Measurements from ENCODE around the gene KIAA1549. TPM values are rescaled to one million over a fixed set of nuclear protein-coding genes. Genes with fewer than 3 reads are reported as not detected.

The KIAA1549 gene
- total RNA-seq, 1 experiment from 2014 or later: 14.1 TPM

DNA sequence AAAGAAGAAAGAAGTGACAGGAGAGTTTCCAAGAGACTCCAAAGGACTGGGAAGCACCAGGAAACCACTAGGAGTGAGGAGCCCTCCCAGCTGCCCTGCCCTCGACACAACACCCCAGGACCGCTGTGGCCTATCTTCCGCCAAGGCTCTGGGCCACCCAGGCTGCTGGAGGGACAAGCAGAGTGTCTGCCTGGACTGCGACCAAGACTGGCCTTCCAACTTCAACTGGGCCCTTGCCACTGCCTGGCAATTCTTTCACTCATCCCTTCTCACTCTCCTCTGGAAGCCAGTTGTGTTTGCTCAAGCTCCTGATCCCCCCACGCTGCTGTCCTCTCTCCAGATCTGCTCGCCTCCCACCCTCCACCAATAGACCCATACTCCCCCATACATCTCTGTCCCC, 10.2 kb downstream of the KIAA1549 start:
- TF ChIP-seq, protein P1, sequence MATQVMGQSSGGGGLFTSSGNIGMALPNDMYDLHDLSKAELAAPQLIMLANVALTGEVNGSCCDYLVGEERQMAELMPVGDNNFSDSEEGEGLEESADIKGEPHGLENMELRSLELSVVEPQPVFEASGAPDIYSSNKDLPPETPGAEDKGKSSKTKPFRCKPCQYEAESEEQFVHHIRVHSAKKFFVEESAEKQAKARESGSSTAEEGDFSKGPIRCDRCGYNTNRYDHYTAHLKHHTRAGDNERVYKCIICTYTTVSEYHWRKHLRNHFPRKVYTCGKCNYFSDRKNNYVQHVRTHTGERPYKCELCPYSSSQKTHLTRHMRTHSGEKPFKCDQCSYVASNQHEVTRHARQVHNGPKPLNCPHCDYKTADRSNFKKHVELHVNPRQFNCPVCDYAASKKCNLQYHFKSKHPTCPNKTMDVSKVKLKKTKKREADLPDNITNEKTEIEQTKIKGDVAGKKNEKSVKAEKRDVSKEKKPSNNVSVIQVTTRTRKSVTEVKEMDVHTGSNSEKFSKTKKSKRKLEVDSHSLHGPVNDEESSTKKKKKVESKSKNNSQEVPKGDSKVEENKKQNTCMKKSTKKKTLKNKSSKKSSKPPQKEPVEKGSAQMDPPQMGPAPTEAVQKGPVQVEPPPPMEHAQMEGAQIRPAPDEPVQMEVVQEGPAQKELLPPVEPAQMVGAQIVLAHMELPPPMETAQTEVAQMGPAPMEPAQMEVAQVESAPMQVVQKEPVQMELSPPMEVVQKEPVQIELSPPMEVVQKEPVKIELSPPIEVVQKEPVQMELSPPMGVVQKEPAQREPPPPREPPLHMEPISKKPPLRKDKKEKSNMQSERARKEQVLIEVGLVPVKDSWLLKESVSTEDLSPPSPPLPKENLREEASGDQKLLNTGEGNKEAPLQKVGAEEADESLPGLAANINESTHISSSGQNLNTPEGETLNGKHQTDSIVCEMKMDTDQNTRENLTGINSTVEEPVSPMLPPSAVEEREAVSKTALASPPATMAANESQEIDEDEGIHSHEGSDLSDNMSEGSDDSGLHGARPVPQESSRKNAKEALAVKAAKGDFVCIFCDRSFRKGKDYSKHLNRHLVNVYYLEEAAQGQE (IDR thresholded peaks at IDR 0.05; ENCODE audit: insufficient read depth in 1 of 2, low read depth in 2 of 2, low read length in 1 of 2): no peak
- TF ChIP-seq TCF7L2 (IDR thresholded peaks at IDR 0.05; ENCODE audit: low read depth, low read length): no peak
- no peak for TF ChIP-seq SIN3A (IDR thresholded peaks at IDR 0.05; ENCODE audit: borderline replicate concordance, insufficient read depth, low read depth, low read length)
- TF ChIP-seq, protein P2, sequence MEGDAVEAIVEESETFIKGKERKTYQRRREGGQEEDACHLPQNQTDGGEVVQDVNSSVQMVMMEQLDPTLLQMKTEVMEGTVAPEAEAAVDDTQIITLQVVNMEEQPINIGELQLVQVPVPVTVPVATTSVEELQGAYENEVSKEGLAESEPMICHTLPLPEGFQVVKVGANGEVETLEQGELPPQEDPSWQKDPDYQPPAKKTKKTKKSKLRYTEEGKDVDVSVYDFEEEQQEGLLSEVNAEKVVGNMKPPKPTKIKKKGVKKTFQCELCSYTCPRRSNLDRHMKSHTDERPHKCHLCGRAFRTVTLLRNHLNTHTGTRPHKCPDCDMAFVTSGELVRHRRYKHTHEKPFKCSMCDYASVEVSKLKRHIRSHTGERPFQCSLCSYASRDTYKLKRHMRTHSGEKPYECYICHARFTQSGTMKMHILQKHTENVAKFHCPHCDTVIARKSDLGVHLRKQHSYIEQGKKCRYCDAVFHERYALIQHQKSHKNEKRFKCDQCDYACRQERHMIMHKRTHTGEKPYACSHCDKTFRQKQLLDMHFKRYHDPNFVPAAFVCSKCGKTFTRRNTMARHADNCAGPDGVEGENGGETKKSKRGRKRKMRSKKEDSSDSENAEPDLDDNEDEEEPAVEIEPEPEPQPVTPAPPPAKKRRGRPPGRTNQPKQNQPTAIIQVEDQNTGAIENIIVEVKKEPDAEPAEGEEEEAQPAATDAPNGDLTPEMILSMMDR (IDR thresholded peaks at IDR 0.05): no peak
- no peak for TF ChIP-seq POLR2AphosphoS5 (IDR thresholded peaks at IDR 0.05; ENCODE audit: low read depth, low read length)
- ATAC-seq (no peak), DNase-seq (ENCODE audit: low read depth, low spot score) (no peak)
- intact Hi-C loops (cut with micrococcal nuclease; ENCODE audit: unreplicated experiment) (no loop called here), in situ Hi-C loops (cut with HindIII; ENCODE audit: low pct_unique_long_range_greater_than_20kb, low sequenced_read_pairs) (no loop called here)
- no peak overlapping the region for H3K4me3 ChIP-seq (ENCODE audit: low read depth in 2 of 2, low read length in 2 of 2)
- no TSS peak for BruUV-seq (replicated peaks)
- CTCF ChIA-PET: no interaction called here
- no peaks in the 10 kb centered on the region for H3K27me3 ChIP-seq (ENCODE audit: control insufficient read depth, insufficient read depth, low read length)
- H3K27ac ChIP-seq (ENCODE audit: low read length): no peak overlapping the region
- no peaks in the 10 kb centered on the region for H3K9me3 ChIP-seq (ENCODE audit: control insufficient read depth, insufficient read depth, low read depth, low read length)
- H3K36me3 ChIP-seq (ENCODE audit: control insufficient read depth, insufficient read depth, low read length): no peaks in the 10 kb centered on the region
- no peaks in the 10 kb centered on the region for H3K4me1 ChIP-seq (ENCODE audit: control insufficient read depth, insufficient read depth, low read length)
- POLR2A ChIA-PET: no interaction called here

DNA sequence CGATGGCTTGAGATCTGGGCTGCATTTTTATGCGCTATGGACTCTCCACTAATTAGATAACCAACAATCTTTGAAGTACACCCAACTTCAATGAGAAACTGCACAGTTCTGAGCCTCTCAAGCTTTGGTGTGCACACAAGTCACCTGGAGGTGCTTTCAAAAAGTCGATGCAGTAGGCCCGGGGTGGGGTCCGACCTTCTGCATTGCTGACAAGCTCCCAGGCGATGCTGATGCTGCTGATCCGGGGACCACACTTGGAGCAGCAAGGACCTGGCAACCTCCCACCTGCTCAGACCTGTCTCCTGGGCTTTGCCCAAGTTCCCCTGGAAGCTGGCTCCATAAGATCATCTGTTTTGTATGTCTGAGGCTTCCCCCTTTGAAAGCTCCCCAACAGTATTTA, 10.7 kb downstream of the KIAA1549 start:
- CTCF ChIA-PET: no interaction called here
- BruUV-seq (replicated peaks): no TSS peak

More for the DNA sequence above, 10.7 kb downstream of the KIAA1549 start:
- Histone ChIP-seq H3K4me1 (ENCODE audit: control insufficient read depth, insufficient read depth, low read length) (no peaks in the 10 kb centered on the region), H3K27ac (ENCODE audit: low read length) (no peak overlapping the region), H3K36me3 (ENCODE audit: control insufficient read depth, insufficient read depth, low read length) (no peaks in the 10 kb centered on the region), H3K27me3 (ENCODE audit: control insufficient read depth, insufficient read depth, low read length) (no peaks in the 10 kb centered on the region), H3K9me3 (ENCODE audit: control insufficient read depth, insufficient read depth, low read depth, low read length) (no peaks in the 10 kb centered on the region), H3K4me3 (ENCODE audit: low read depth in 2 of 2, low read length in 2 of 2) (no peak overlapping the region)
- in situ Hi-C loops (cut with HindIII; ENCODE audit: low pct_unique_long_range_greater_than_20kb, low sequenced_read_pairs): no loop called here
- POLR2A ChIA-PET: no interaction called here
- no peak for DNase-seq (ENCODE audit: low read depth, low spot score)
- no peak for TF ChIP-seq TCF7L2 (IDR thresholded peaks at IDR 0.05; ENCODE audit: low read depth, low read length)
- TF ChIP-seq POLR2AphosphoS5 (IDR thresholded peaks at IDR 0.05; ENCODE audit: low read depth, low read length): no peak
- TF ChIP-seq, protein P2 (IDR thresholded peaks at IDR 0.05): no peak
- TF ChIP-seq, protein P1 (IDR thresholded peaks at IDR 0.05; ENCODE audit: insufficient read depth in 1 of 2, low read depth in 2 of 2, low read length in 1 of 2): no peak
- TF ChIP-seq SIN3A (IDR thresholded peaks at IDR 0.05; ENCODE audit: borderline replicate concordance, insufficient read depth, low read depth, low read length): no peak
- intact Hi-C loops (cut with micrococcal nuclease; ENCODE audit: unreplicated experiment): no loop called here
- ATAC-seq: no peak
